GM18870 (cell line): ENCODE data around the gene RNF10.
A peak's percentile ranks its signal among the peaks of the same experiment; 100 is the strongest.
"Not testable (repeated sequence)": the region's sequence is repeated elsewhere in the genome, so short reads cannot be mapped to it uniquely, and the experiment has no call there.

Source experiments
- ATAC-seq: cut with Tn5 transposase; IDR thresholded peaks from one replicate; pipeline ENCODE4 v1.9.1; 2021; ENCODE audit warnings: moderate library complexity; ENCODE audit not compliant: unreplicated experiment

RNF10 gene

GRCh38 chr12:120534203-120534702 is at the start of gene RNF10:
TSS of gene RNF10 (plus strand) at chr12:120534356. CDS start at chr12:120534812, 456 bp downstream.
- peak; percentile 60 for ATAC-seq

- ATAC-seq = no peak
Observed at GRCh38 chr12:120485961-120486881, 47.9 kb upstream of the RNF10 start.

- not testable (repeated sequence) for ATAC-seq
Observed at GRCh38 chr12:120487552-120487951, 46.6 kb upstream of the RNF10 start.

- ATAC-seq = no peak
Observed at GRCh38 chr12:120488057-120488640, 46.0 kb upstream of the RNF10 start.

GRCh38 chr12:120489018-120489417 is 45.1 kb upstream of the RNF10 start:
- no peak for ATAC-seq

GRCh38 chr12:120490325-120490724 is 43.8 kb upstream of the RNF10 start:
- ATAC-seq = no peak

GRCh38 chr12:120490833-120491512 is 43.2 kb upstream of the RNF10 start:
- no peak for ATAC-seq

GRCh38 chr12:120495186-120495730 is 38.9 kb upstream of the RNF10 start:
- ATAC-seq = no peak

GRCh38 chr12:120495731-120496412 is 38.3 kb upstream of the RNF10 start, which contains the start of gene DYNLL1:
TSS of gene DYNLL1 (plus strand) at chr12:120496113. CDS start at chr12:120496422, 309 bp downstream.
- peak; percentile 86 for ATAC-seq

- ATAC-seq = no peak
Observed at GRCh38 chr12:120496413-120497340, 37.5 kb upstream of the RNF10 start.

- no peak for ATAC-seq
Observed at GRCh38 chr12:120497524-120498150, 36.5 kb upstream of the RNF10 start.

- ATAC-seq = no peak
Observed at GRCh38 chr12:120498870-120499515, 35.2 kb upstream of the RNF10 start.

GRCh38 chr12:120500581-120500980 is 33.6 kb upstream of the RNF10 start:
- no peak for ATAC-seq

- no peak for ATAC-seq
Observed at GRCh38 chr12:120504587-120504986, 29.6 kb upstream of the RNF10 start.

- ATAC-seq = no peak
Observed at GRCh38 chr12:120508537-120508936, 25.6 kb upstream of the RNF10 start.

- ATAC-seq = no peak
Observed at GRCh38 chr12:120514002-120514401, 20.2 kb upstream of the RNF10 start.

GRCh38 chr12:120515496-120515895 is 18.7 kb upstream of the RNF10 start:
- no peak for ATAC-seq

GRCh38 chr12:120519324-120519723 is 14.8 kb upstream of the RNF10 start:
- ATAC-seq = not testable (repeated sequence)
